ENCODE results near the gene CFAP210.
"Not testable (repeated sequence)": the region's sequence is repeated elsewhere in the genome, so short reads cannot be mapped to it uniquely, and the experiment has no call there.

The CFAP210 gene

DNA sequence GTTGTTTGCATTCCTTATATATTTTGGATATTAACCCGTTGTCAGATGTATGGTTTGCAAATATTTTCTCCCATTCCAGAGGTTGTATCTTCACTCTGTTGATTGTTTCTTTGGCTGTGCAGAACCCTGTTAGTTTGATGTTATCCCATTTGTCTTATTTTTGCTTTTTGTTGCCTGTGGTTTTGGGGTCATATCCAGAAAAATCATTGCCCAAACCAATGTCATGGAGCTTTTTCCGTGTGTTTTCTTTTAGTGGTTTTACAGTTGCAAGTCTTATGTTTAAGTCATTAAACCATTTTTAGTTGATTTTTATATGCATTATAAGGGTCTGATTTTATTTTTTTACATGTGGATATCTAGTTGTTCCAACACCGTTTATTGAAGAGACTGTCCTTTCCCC lies 74.3 kb downstream of the CFAP210 start:
- DNase-seq (ENCODE audit: low read depth): no peak

DNA sequence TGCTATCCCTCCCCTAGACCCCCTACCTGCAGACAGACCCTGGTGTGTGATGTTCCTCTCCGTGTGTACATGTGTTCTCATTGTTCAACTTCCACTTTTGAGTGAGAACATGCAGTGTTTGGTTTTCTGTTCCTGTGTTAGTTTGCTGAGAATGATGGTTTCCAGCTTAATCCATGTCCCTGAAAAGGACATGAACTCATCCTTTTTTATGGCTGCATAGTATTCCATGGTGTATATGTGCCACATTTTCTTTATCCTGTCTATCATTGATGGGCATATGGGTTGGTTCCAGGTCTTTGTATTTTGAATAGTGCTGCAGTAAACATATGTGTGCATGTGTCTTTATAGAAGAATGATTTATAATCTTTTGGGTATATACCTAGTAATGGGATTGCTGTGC lies 78.2 kb downstream of the CFAP210 start:
- DNase-seq (ENCODE audit: low read depth): not testable (repeated sequence)

DNA sequence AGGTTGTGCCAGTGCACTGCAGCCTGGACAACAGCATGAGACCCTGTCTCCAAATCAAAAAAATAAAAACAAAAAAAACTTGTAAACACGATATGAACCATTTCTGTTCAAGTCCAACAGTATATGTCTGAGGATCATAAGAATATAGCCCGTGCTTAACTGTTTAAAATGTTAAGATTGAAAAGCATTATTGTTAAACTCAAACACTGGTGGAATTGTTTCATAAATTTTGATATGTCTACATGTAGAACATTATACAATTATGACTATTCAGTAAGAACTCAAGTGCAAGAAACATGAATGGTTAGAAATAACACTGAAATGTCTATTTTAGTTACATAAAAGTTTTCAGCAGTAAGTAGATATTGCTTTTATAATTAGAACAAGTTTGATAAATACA lies 80.3 kb downstream of the CFAP210 start:
- DNase-seq (ENCODE audit: low read depth): no peak

DNA sequence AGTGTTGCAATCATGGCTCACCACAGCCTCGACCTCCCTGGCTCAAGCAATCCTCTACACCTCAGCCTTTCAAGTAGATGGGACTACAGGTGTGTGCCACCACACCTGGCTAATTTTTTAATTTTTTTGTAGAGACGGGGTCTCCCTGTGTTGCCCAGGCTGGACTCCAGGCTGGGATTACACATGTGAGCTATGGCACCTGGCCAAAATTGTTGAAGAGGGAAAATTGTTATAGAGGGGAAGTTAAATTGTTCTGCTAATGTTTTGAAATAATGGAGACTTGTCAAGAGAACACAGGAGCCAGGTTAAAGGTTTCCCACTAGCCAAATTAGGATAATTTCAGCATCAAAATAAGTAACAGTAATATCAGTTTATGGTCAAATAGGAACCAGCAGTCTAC lies 84.9 kb downstream of the CFAP210 start:
- DNase-seq (ENCODE audit: low read depth): no peak

DNA sequence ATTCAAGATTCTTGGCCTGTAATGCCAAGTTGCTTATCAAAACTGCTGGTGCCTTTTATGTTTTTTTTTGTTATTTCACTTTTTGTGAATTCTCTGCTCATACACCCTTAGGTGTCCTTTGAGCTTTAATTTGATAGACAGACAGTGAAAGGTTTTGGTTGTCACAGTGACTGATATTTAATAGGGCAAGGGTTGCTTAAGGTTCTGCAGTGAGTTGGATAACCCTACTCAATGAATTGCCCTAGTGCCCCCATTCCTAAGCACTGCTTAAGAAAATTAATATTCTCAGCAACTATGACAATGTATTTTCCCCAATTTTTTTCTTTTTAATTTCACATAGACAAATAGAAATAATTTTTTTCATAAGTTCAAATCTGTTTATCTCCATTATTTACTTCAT lies 94.6 kb downstream of the CFAP210 start:
- no peak for DNase-seq (ENCODE audit: low read depth)

DNA sequence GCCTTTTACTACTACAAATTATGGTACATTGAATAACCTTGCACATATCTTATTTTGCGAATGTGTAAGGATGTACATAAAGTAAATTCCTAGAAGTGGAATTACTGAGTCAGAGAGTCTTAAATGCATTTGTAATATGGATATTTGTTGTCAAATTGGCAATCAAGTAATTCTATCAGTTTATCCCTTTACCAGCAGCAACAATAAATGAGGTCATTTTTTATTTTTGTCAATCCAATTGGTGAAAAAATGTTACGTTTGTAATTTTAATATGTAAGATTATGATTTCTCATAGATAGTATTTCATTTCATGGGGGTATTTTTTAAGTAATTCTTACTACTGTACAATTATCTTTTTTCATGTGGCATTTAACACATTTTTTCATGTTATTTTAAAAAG lies 95.2 kb downstream of the CFAP210 start:
- no peak for DNase-seq (ENCODE audit: low read depth)

DNA sequence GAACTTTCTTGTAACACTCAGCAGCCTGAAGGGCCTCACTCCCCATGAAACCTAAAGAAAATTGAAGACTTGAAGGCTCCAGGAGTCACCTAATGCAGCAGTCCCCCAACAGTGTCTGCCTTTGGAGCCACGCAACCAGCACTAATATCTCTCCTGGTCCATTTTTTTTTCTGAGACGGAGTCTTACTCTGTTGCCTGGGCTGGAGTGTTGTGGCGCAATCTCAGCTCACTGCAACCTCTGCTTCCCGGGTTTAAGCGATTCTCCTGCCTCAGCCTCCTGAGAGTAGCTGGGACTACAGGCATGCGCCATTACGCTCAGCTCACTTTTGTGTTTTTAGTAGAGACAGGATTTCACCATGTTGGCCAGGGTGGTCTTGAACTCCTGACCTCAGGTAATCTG lies 97.7 kb downstream of the CFAP210 start:
- DNase-seq (ENCODE audit: low read depth): not testable (repeated sequence)

Measured in fibroblast of the conjunctiva (primary cell).